ENCODE measurements around the gene MOB3A.
"Not testable (repeated sequence)": the region's sequence is repeated elsewhere in the genome, so short reads cannot be mapped to it uniquely, and the experiment has no call there.

The MOB3A gene

GRCh38 chr19:2103045-2103707 lies 7.0 kb upstream of the MOB3A start:
- DNase-seq: no peak

- DNase-seq: no peak
Measured at GRCh38 chr19:2101417-2102335, 5.5 kb upstream of the MOB3A start.

GRCh38 chr19:2100719-2101061 lies 4.6 kb upstream of the MOB3A start:
- no peak for DNase-seq

- no peak for DNase-seq
Measured at GRCh38 chr19:2099937-2100718, 4.0 kb upstream of the MOB3A start.

GRCh38 chr19:2099054-2099501 lies 3.0 kb upstream of the MOB3A start:
- DNase-seq: no peak

GRCh38 chr19:2097886-2098327 lies 1.8 kb upstream of the MOB3A start:
- no peak for DNase-seq

- DNase-seq: peak in 1 of 4 experiments; percentile 24
Measured at GRCh38 chr19:2097203-2097885, 1.2 kb upstream of the MOB3A start.

GRCh38 chr19:2096480-2097202 lies 515 bp upstream of the MOB3A start, which contains the start of gene IZUMO4:
TSS of gene IZUMO4 (plus strand) at chr19:2096915. CDS start at chr19:2096946, 31 bp downstream.
- DNase-seq: peak; percentile 99 to 100 (median 100)

GRCh38 chr19:2091926-2092525 lies 4.1 kb downstream of the MOB3A start:
- DNase-seq: not testable (repeated sequence)

GRCh38 chr19:2089727-2090053 lies 6.4 kb downstream of the MOB3A start:
- DNase-seq: no peak

GRCh38 chr19:2089001-2089711 lies 7.0 kb downstream of the MOB3A start:
- DNase-seq: no peak

GRCh38 chr19:2087621-2088100 lies 8.5 kb downstream of the MOB3A start:
- no peak for DNase-seq

GRCh38 chr19:2086695-2087620 lies 9.2 kb downstream of the MOB3A start:
- not testable (repeated sequence) for DNase-seq

- peak; percentile 69 to 92 (median 81) for DNase-seq
Measured at GRCh38 chr19:2084993-2085720, 11.0 kb downstream of the MOB3A start.

- DNase-seq: peak in 3 of 4 experiments; percentile 30 to 51 (median 49)
Measured at GRCh38 chr19:2083174-2083854, 12.8 kb downstream of the MOB3A start.

- no peak for DNase-seq
Measured at GRCh38 chr19:2081873-2082810, 14.0 kb downstream of the MOB3A start.
